HUDEP-2 (cell line): ENCODE data around the gene FNTB.

Experiments used
- DNase-seq, 76 experiments: peaks; one replicate each; lab custom pipeline; 2025; ENCODE audit not compliant: unreplicated experiment in 76 of 76; lab: John Stamatoyannopoulos, UW

Gene FNTB, protein sequence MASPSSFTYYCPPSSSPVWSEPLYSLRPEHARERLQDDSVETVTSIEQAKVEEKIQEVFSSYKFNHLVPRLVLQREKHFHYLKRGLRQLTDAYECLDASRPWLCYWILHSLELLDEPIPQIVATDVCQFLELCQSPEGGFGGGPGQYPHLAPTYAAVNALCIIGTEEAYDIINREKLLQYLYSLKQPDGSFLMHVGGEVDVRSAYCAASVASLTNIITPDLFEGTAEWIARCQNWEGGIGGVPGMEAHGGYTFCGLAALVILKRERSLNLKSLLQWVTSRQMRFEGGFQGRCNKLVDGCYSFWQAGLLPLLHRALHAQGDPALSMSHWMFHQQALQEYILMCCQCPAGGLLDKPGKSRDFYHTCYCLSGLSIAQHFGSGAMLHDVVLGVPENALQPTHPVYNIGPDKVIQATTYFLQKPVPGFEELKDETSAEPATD

DNA sequence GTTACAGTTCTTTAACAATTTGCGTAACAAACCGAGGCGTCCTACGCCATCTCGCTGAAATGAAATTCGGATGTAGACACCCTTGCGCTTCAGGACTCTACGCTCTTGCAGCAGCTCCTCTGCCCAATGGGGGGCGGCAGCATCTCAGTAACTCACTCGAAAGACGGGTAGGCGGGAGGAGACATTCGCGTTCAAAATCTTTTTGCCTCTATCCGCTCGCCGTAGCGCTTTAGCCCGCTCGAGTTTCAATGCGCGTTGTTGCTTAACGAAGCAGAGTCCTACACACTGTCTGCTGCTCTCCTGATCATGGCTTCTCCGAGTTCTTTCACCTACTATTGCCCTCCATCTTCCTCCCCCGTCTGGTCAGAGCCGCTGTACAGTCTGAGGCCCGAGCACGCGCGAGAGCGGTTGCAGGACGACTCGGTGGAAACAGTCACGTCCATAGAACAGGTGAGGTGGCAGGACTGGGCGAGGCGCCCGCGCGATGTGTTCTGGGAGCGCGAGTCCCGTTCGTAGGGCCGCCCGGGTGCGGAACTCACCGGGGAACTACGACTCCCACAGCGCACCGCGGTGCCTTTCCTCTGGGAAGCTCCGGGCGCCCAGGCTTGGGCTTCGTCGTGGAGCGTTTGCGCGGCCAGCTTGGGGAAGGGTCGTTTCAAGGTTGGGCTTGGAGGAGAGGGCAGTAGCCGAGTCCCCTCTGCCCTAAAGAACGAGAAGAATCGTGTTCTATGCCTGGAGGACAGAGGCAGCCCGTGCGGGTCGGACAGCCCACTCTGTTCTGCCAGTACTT is at the start of gene FNTB:
TSS of gene FNTB (plus strand) at position 248 of the 790 bp plus-strand sequence. CDS start at position 307, 59 bp downstream.
- peak; percentile 54 to 98 (median 90) for DNase-seq

DNA sequence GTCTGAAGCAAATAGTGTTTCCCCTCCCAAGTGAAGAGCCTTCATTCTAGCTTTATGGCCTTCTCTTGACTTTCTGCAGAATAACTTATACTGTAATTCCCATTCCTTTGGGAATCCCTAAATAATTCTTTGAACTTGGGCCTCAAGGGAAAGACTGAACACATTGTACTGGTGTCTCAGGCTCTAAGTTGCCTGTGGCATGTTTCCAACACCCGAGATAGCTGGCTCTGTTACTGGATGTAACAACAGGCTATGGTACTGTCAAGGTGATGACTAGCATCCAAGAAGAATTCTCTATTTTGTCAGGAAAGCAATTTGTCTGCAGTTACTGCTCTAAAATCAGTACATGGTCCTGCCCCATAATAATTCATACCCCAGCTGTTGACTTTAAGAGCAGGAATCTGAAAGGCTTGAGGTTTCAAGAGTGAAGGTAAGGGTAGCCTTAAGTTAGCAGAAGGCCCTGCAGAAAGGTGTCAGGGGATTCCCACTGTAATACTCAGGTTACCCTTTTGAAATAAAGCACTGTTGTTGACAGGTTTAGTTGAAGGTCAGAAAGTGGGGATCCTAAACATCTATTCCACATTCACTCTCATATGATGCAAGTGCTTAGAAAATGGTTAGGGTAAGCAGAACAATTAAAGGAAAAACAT is 49.4 kb upstream of the FNTB start:
- DNase-seq, result no peak

DNA sequence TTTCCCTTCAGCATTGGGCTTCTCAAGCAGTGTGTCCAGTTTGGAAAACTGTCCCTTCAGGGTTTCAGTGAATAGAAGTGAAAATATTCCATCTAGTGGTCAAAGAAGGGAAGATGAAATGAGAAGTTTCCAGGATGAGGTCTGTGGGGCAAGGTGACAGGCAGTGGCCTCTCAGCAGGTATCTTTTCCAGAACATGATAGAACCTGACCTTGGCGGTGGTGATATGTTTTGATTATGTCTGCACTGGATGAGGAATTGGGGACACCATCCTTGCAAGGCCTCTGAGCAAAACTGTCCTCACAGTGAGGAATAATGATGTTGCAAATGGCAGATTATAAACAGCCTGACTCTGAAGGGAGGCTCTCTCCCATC is 48.9 kb upstream of the FNTB start:
- no peak for DNase-seq

DNA sequence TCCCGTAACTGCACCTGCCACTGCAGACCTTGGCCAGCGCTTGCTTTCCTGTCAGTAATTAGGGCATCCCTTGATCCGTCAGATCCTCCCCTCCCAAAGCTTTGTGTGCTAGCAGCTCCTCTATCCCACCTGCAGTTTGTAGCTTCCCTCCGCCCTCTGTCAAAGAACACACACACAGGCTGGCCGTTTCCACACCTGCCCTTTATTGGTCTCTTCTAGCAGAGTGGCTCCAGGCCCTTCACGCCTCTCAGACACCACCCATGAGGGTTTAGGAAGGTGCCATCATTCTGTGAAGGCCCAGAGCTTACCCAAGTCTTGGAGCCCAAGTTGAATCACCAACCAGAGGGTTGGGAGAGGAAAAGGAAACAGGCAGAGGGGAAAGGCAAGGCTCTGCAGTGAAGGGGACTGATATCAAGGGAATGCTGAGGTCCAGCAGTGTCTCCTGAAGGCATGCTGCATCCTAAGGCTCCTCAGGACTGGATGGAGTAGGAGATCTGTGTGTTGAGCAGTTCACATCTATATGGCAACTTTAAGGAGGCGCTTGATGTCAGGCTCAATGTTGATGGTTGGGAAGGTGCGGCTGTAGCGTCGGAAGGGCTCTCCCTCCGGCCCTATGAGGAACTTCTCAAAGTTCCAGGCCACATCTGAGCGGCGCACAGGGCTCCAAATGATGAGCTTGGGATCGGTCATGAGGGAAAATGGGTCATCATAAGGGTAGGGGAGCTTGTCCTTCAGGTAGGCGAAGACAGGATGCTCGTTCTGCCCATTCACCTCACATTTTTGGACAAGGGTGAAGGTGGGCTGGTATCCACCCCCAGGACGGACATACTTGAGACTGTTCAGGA is 47.5 kb upstream of the FNTB start:
- DNase-seq, result no peak

DNA sequence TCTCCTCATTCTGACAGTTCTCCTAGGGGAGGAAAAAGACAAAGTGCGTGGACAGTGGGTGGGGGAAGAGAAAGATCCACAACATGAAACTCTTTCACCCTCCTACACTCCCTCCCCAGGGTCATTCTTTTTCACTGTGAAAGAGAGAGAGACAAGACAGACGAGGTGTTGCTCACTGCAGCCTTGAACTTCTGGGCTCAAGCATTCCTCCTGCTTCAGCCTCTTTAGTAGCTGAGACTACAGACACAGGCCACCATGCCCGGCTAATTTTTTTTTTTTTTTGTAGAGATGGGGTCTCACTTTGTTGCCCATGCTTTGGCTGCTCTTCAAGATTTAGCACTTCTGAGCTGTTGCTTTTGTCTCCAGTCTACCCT is 46.9 kb upstream of the FNTB start:
- no peak for DNase-seq

DNA sequence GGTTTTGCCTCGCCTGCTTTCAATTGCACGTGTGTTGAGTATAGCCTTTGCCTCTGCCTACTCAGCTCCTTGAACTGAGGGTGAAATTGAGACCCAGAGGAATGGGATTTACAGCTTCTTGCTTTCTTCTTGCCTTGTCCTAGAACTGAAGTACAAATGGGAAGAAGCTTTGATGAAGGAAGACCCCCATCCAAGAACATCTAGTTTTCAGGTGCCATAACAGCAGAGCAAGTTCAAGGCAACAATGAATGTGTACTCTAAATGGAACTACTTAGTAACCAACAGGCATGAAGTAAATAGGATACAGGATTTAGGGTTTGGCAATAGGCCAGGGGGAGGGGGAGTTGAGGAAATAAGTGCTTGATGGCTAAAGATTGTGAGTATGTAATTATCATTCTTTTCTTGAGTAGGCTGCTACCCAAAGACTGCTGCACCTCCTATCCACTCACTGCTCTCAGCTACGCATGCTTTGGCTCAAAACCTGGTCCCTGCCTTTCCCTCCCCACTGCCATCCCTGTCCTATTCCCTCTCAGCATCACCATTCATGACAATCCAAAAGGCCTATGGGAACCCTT is 46.3 kb upstream of the FNTB start:
- no peak for DNase-seq

DNA sequence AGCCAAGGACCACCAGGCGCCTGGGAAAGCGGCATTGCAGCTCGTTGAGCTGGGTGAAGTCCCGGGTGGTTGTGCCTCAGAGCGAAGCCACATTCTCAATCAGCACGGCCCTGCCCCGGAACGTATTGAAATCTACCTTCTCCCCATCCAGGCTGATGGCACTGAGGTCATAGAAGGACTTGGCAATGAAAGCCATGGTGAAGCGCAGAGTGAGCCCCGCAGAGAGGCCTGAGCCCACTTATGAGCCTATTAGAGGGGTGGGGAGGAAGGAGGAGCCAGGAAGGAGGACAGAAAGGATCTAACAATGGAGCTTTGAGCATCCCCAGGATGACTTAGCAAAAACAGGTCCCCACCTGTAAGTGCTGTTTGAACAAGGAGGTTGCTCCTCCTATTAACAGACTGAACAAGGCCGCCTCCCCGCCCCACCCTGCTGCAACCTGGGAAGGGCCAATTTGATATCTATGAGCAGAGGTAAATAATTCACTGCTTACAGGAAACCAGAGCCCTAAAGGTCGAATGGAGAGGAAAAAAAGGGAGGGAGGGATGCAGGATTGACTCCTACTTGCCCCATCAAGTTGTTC is 44.1 kb upstream of the FNTB start, which contains the start of gene GPX2:
TSS of gene GPX2 (minus strand) at position 215 of the 581 bp plus-strand sequence. CDS start at position 196, 19 bp downstream.
- no peak for DNase-seq

DNA sequence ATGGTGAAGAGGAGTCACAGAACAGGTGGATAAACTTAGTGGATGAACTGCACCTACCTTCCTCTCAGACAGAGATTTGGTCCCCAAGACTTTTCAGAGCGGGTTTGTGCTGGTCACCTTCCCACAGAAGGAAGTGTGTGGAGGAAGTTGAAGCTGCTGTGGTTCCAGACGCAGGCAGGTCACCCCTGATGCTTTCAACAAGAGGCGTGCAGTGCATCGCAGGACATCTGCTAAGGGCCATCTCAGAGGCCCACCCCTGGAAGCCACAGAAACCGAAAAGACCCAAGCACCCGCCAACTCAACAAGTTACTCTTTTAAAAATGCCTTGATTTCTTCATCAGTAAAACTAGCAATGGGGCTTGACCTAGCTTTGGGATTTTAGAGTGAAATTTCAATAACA is 43.1 kb upstream of the FNTB start:
- DNase-seq, result no peak

DNA sequence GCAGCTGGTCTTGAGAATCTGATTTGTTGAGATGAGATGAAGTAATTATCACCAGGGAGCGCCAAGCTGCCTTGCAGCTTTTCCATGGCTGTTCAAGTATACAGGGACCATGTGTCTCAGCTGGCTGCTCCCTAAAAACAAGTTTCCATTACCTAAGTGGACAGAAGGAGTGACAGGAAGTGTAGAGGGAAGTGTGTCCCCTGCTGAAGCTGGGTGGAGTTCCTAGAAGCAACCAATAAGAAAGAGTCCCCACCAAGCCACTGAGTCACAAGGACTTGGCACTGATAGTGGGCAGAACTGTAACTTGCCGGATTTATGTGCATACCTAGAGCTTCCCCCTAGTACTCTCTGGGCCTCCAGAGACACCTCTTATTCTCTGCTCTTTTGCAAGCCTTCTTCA is 42.7 kb upstream of the FNTB start:
- DNase-seq, result no peak

DNA sequence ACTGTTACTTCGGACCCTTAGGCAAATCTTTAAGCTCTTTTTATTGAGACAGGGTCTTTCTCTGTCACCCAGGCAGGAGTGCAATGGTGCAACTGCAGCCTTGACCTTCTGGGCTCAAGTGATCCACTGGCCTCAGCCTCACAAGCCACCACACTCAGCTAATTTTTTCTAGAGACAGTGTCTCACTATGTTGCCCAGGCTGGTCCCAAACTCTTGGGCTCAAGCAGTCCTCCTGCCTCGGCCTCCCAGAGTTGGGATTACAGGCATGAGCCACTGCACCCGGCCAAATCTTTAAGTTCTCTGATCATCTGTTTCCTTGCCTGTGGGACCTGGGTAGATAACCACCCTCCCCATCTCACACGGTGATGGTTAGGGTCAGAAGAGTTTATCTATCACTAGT is 41.8 kb upstream of the FNTB start:
- no peak for DNase-seq

DNA sequence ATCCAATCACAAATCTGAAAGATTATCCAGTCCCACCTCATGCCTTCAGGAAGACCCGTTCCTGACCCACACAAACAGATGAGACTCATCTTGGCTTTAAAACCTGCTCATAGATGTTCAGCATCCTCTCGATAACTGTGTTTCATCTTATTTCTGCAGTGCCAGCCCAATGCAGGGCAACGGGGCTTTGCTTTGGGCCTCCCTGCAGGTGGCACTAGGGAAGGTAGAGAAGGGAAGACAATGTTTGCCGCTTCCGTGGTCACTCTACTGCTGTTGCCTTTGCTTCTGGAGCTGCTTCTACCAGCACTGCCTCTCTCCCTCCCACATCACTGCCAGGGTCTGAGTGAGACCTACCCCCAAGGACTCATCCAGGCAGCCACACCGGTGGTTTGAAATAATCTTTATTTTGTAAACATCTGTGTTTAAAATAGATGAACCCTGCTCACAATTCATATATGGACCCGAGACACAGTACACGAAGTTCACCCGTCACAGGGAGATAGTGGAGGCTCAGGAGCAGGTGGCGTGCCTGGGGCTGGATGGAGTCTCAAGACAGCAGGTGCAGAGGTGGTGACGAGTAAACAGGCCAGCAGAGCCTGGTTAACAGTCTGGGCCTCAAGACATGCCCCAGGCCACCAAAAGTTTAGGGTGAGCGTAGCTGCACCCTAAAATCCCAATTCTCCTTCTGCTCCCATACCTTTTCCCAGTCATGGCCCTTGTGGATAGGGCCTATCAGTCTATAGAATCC is 41.1 kb upstream of the FNTB start:
- no peak for DNase-seq

DNA sequence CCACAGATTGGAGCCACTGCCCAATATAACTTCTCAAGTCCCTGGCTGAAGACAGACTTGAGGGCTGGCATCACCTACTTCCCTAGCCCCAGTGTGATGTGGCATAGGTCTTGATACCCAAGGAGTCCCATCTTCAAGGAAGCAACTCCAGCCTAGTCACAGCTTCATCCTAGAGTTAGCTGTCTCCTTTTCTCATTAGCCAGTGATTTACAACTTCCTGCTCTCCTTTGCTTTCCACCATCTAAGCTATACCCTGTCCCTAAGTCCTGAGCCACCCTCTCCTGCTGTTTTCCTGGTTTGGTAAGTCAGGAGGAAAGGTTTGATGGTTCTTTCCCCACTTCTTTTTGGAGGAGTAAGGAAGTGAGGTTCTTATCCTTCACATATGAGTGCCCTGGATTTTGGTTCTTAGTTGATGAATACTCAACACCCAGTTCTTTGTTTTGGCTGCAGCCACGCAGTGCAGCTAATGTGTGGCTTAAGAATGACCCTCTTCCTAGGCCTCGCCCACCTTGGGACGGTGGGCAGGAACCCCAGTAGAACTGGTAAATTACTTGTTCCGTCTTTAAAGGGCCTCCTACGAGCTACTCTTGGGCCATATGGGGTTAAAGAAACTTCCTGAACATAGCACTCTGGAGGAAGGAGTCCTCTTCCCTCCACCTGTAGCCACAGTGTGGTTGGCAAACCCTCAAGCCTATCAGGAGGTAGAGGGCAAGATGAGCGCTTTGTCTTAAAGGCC is 40.2 kb upstream of the FNTB start:
- no peak for DNase-seq

DNA sequence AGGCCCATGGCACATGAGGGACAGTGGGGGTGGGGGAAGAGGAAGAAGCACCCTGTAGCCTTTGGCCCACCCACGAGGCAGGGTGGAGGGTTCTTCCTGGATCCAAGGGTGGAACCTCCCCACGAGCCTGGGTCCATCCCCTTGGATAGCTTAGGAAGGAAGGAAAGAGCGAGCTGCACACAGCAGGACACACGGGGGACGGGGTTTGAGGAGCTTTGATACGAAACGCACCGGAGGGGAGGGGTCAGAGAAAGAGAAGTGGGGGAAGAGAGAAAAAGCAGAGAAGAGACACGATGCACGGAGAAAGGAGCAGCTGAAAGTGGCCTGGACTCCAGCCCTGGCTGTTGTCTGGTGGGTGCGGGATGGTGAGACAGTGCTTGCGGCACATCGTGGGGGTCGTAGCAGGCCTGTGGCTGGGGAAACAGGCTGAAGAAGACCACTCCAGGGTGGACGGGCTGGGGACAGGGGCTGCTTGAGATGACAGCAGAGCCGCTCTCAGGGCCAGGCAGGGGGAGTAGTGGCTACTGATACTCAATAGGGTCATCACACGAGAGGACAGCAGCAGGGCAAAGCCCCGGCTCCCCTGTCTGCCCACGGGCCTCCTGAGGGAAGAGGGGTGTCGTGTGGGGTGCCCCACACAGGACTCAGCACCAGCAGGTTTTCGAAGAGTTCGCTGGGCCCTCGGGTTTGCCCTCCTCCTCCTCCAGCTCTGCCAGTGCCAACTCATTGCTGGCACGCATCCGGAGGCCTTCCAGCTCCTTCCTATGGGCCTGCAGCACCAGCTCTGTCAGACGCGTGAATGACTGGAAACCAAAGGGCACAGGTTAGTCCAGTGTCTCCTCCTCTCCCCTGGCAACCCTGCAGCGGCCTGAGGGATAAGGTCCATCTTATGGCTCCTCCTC is 38.7 kb upstream of the FNTB start:
- DNase-seq, result no peak

DNA sequence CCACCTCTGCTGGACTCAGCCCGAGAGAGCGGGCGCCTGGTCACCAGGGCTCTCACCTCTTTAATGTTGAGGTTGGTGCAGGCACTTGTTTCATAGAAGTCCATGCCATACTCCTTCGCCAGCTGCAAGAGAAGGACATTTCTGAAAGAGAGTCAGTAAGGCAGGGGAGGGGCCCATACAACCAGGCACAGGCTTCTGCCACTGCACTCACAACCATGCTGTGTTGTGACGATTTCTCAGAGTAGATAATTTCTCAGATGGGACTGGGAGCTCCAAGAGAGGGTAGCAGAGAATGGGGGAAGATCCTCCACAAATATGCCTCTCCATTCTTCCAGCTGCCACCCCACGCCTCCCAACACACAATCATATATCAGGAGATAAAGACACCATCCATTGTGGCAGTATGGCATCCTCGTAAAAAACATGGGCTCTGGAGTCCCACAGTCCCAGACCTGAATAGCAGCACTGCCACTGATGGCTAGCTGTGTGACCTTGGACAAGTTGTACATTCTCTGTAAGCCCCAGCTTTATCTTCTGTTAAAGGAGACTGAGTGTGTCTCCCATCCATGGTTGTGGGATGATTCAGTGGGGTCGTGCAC is 38.0 kb upstream of the FNTB start:
- no peak for DNase-seq

DNA sequence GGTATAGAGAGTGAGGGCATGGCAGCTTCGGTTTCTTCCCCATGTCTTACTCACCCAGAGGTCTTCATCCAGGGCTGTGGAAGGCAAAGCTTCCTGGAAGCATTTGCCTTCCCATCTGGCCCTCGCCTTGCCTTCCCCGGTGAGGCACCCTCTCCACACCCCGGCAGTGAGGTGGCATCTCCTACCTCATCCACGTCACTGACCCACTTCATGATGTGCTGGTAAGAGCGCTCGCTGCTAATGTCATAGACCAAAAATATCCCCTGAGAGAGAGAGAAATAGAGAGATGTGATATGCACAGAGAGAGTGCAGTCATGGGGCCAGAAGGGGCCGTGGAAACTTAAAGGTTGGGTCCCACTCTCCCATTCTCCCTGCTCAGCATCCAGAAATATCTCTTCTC is 35.8 kb upstream of the FNTB start:
- DNase-seq, result no peak

DNA sequence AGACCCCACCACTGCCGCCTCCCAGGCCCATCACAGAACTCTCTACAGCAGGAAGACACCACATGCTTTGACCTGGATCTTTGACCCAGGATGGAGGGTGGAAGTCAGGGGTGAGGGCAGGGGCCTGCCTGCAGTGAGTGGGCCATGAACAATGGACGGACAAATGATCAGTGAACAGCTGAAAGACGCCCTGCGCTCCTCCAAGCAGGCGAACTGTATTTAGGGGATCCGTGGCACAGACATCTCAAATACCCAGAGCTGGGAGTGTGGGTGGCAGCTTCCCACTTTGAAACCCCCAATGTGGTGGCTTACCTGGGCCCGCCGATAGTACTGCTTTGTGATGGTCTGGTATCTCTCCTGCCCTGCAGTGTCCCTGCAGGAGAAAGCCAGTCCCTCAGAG is 35.4 kb upstream of the FNTB start:
- DNase-seq, result no peak

DNA sequence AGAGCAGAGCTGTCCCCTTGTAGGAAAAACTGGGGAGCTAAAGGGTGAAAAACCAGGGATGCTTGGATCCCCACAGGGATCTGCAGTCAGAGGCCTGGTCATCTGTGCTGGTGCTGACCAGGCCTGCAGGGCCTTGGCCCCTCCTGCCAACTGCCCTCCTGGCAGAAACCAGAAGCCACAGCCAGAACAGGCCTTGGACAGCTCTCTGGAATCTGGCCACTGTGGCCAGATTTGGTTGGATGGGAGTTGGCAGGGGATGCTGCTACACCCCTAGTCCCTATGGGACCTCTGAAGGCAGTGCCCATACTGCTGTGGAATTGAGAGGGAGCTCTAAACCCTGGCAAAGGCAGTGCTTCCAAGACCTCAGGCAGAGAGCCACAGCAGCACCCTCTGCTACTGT is 35.0 kb upstream of the FNTB start:
- no peak for DNase-seq
